Activated T-cell treated with anti-CD3 and anti-CD28 coated beads for 4 hours (primary cell): ENCODE data around the gene PDE8A.
"Not testable (repeated sequence)": the region's sequence is repeated elsewhere in the genome, so short reads cannot be mapped to it uniquely, and the experiment has no call there.

ENCODE experiments used
- DNase-seq: peaks from one replicate; pipeline ENCODE4 v3.0.0-alpha.2; 2020

PDE8A gene

GRCh38 chr15:85142312-85142711 lies 160.7 kb downstream of the PDE8A start:
- no peak for DNase-seq

- DNase-seq: no peak
Measured at GRCh38 chr15:85149465-85150129, 167.9 kb downstream of the PDE8A start.

GRCh38 chr15:85150130-85150480 lies 168.4 kb downstream of the PDE8A start:
- no peak for DNase-seq

GRCh38 chr15:85151145-85151544 lies 169.5 kb downstream of the PDE8A start:
- no peak for DNase-seq

- DNase-seq: no peak
Measured at GRCh38 chr15:85151861-85152260, 170.2 kb downstream of the PDE8A start.

GRCh38 chr15:85154061-85154460 lies 172.4 kb downstream of the PDE8A start:
- no peak for DNase-seq

GRCh38 chr15:85155360-85155759 lies 173.7 kb downstream of the PDE8A start:
- no peak for DNase-seq

GRCh38 chr15:85155857-85156256 lies 174.2 kb downstream of the PDE8A start:
- DNase-seq: no peak

GRCh38 chr15:85157344-85157743 lies 175.7 kb downstream of the PDE8A start:
- DNase-seq: no peak

- no peak for DNase-seq
Measured at GRCh38 chr15:85162237-85162636, 180.6 kb downstream of the PDE8A start.

GRCh38 chr15:85164841-85165466 lies 183.3 kb downstream of the PDE8A start:
- no peak for DNase-seq

- DNase-seq: no peak
Measured at GRCh38 chr15:85167568-85167967, 185.9 kb downstream of the PDE8A start.

GRCh38 chr15:85168642-85169173 lies 187.1 kb downstream of the PDE8A start:
- peak; percentile 49 for DNase-seq

GRCh38 chr15:85171736-85172135 lies 190.1 kb downstream of the PDE8A start:
- no peak for DNase-seq

GRCh38 chr15:85172846-85173490 lies 191.3 kb downstream of the PDE8A start:
- no peak for DNase-seq

GRCh38 chr15:85173630-85174029 lies 192.0 kb downstream of the PDE8A start:
- not testable (repeated sequence) for DNase-seq

- DNase-seq: no peak
Measured at GRCh38 chr15:85174521-85174920, 192.9 kb downstream of the PDE8A start.

- not testable (repeated sequence) for DNase-seq
Measured at GRCh38 chr15:85177042-85177515, 195.4 kb downstream of the PDE8A start.

GRCh38 chr15:85178308-85178707 lies 196.7 kb downstream of the PDE8A start:
- no peak for DNase-seq

- DNase-seq: no peak
Measured at GRCh38 chr15:85179700-85180099, 198.0 kb downstream of the PDE8A start.

GRCh38 chr15:85185350-85185749 lies 203.7 kb downstream of the PDE8A start:
- not testable (repeated sequence) for DNase-seq

- DNase-seq: not testable (repeated sequence)
Measured at GRCh38 chr15:85188171-85188577, 206.5 kb downstream of the PDE8A start.
